Diencephalon (tissue), 1 donor: ENCODE data around the gene LPAR6. TPM values are rescaled to one million over a fixed set of nuclear protein-coding genes. Genes with fewer than 3 reads are reported as not detected.

Source experiments
- small RNA-seq: library from RNA; depleted of rRNA; stranded (forward); fragments of <200 nt; gene quantifications from one replicate; pipeline ENCODE3, GENCODE V24; 2014
- total RNA-seq: library from RNA; depleted of rRNA; stranded (reverse); fragments of >200 nt; gene quantifications from one replicate; pipeline ENCODE4 v1.2.3, GENCODE V29; 2014

The LPAR6 gene
- 13.8 TPM for total RNA-seq

DNA sequence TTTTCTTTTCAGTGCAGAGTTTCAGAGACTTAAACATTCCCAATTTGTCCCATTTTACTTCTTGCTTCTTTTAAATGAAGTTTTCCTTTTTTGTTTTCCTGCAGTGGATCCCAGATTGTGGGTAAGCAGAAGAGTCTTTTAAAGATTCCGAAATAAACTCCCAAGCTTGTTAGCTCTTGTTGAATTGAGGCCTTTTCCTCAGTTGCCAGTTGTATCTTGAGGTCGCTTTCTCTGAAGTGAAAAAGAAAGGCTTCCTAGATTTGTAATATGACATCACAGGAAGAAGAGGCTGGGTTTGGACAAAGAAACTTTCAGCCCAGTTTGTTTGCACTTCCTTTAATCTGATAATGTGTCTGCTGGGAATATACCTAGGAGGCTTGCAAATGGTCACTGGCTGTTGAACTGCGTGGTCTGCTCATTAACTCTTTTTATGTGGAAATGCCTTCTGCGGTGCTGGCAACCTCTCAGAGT is at the start of gene LPAR6:
LPAR6 (minus strand) TSS at position 233 of the 471 bp plus-strand sequence. CDS start 690 bp downstream, outside the sequence.

Small RNAs within 50 kb of the gene (small RNA-seq; reads per million reads assigned to genes)
- gene RF00017 = not detected

Other genes with a start within 250 kb of the LPAR6 start
- gene ITM2B, start 179.9 kb downstream of the LPAR6 start, total RNA-seq = 204 TPM
- gene RB1, start 109.4 kb downstream of the LPAR6 start, total RNA-seq = 45.4 TPM
- 34.1 TPM for gene RCBTB2, start 120.0 kb upstream of the LPAR6 start, total RNA-seq
- 3.7 TPM for gene CYSLTR2, start 240.8 kb upstream of the LPAR6 start, total RNA-seq